ENCODE results near the gene ULBP2.
"Not testable (repeated sequence)": the region's sequence is repeated elsewhere in the genome, so short reads cannot be mapped to it uniquely, and the experiment has no call there.

Gene ULBP2

GRCh38 chr6:149974394-149974793 lies 32.6 kb downstream of the ULBP2 start:
- DNase-seq = not testable (repeated sequence)

- DNase-seq = no peak
Measured at GRCh38 chr6:149974825-149975224, 33.0 kb downstream of the ULBP2 start.

- no peak for DNase-seq
Measured at GRCh38 chr6:149975400-149975799, 33.6 kb downstream of the ULBP2 start.

GRCh38 chr6:149977221-149977620 lies 35.4 kb downstream of the ULBP2 start:
- no peak for DNase-seq

- DNase-seq = no peak
Measured at GRCh38 chr6:149978610-149979009, 36.8 kb downstream of the ULBP2 start.

- no peak for DNase-seq
Measured at GRCh38 chr6:149979293-149979692, 37.5 kb downstream of the ULBP2 start.

- no peak for DNase-seq
Measured at GRCh38 chr6:149983145-149983544, 41.3 kb downstream of the ULBP2 start.

GRCh38 chr6:149984773-149985172 lies 43.0 kb downstream of the ULBP2 start:
- no peak for DNase-seq

DNA sequence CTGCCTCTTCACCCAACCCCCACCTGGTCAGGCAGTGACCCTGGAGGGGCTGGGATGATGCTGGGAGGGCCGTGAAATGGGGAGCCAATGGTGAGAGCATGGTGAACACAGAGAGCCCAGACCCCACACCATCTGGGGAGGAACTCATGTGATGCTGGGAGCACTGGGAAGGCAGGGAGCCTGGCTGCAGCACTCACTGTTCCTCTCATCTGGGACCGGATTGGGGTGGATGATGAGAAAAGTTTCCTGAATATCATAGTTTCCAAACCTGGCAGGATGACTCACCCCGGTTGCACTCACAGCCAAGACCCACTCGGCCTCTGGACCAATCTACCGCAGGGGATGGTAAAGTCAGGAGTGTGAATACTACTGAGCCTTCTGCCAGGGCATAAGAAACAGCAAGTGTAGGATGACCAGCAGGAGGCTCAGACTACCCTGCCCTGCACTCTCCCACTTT lies 43.7 kb downstream of the ULBP2 start:
- DNase-seq = no peak

DNA sequence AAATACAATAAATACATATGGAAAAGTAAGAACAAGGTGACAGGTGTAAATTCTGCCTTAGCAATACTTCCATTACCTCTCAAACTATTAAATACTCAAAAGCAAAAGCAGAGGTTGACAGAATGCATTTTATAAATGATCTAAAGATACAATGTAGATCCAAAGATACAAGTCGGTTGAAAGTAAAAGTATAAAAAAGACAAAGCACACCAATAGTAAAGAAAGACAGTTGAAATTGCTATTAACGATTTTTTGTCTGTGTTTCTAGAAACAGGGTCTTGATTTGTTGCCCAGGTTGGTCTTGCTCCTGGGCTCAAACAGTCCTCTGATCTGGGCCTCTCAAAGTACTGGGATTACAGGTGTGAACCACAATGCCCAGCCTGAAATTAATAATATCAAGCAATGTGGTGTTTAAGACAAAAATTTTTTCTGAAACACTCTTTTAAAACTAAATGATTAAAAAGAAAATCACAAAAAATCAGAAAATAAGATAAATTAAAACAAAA lies 45.8 kb downstream of the ULBP2 start:
- DNase-seq = no peak

DNA sequence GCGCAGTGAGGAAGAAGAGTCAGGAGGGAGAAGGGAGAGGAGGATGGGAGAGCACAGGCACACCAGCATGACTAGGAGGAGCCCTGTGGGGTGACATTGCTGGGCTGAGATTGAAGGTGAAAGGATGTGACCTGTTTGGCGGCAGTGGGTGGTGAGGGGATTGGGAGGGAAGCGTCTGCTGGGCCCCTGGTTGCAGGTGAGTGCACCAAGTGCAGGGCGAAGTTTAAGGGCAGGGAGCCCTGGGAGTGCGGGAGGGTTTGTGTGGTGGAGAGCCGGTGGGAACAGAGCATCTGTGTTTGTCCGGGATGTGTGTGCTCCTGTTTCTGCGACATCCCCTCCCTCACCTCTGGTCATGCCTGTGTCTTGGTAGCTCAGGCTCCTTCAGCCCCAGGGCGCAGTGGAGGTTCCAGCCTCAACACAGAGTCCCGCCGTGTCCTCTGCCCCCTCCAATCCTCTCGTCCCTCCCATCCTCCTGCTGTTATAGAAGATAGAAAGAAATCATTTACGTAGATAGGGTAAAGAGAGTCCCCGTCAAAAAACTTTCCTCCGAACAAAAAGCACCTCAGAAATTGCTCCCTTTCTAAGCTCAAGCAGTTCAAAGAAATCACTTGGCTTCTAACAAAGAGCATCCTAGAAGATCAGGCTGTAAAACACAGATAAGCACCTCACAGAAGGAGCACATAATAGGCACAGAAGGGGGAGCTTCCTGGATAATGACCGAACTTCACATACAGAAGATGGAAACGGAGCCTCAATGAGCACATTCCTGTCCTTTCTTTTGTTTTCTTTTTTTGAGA lies 46.9 kb downstream of the ULBP2 start:
- no peak for DNase-seq

DNA sequence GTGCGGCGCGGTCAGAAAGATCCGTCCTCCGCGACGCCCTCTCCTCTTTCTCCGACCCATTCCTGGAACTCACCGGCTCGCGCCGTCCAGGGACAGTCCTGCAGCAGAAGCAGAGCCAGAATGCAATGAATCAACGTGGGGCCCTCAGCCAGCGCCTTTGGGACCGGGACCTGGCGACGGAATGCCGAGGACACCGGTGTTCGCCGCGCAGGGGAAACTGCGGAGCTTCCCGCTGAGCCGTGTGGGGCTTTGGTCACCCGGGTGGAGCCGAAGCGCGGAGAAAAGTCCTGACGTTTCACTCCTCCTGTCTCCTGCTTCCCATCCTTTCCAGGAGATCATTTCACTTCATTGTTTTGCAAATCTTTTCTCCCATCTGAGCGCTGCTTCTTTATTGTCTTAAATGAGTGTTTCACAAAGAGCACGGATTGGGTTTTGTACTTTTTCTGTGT lies 48.4 kb downstream of the ULBP2 start:
- no peak for DNase-seq

GRCh38 chr6:149990661-149991471 lies 49.1 kb downstream of the ULBP2 start:
- peak; percentile 33 for DNase-seq

GRCh38 chr6:149991472-149991795 lies 49.6 kb downstream of the ULBP2 start:
- DNase-seq = peak; percentile 11

GRCh38 chr6:149991838-149992237 lies 50.0 kb downstream of the ULBP2 start:
- no peak for DNase-seq

- DNase-seq = no peak
Measured at GRCh38 chr6:149995235-149995750, 53.5 kb downstream of the ULBP2 start.

- DNase-seq = no peak
Measured at GRCh38 chr6:149995971-149996370, 54.2 kb downstream of the ULBP2 start.
